Gastroesophageal sphincter (tissue), 3 donors: ENCODE results near the gene RASSF1.

ENCODE experiments used
- EP300 ChIP-seq: sonication (generic); formaldehyde crosslinking; IDR thresholded peaks from one replicate; pipeline ENCODE4 v1.6.1; 2017; ENCODE audit warnings: antibody characterized with exemption, mild to moderate bottlenecking
- POLR2A ChIP-seq, 2 donors: fragments of 450-650 bp; IDR thresholded peaks; one replicate each; pipeline ENCODE4 v1.6.1; 2017; ENCODE audit warnings: antibody characterized with exemption in 2 of 2, mild to moderate bottlenecking in 2 of 2, moderate library complexity in 1 of 2
- POLR2AphosphoS5 ChIP-seq: sonication (generic); formaldehyde crosslinking; IDR thresholded peaks from one replicate; pipeline ENCODE4 v1.6.1; 2017; ENCODE audit warnings: antibody characterized with exemption
- TF ChIP-seq, protein P1 (sequence below), 4 experiments: fragments of 200-600 bp in 2 of 4; fragments of 450-650 bp in 2 of 4; sonication (generic) in 1 of 4; IDR thresholded peaks; one replicate each; pipeline ENCODE4 v1.5.1; 2017 to 2019; ENCODE audit warnings: antibody characterized with exemption in 4 of 4, mild to moderate bottlenecking in 2 of 4, moderate library complexity in 2 of 4

DNA sequence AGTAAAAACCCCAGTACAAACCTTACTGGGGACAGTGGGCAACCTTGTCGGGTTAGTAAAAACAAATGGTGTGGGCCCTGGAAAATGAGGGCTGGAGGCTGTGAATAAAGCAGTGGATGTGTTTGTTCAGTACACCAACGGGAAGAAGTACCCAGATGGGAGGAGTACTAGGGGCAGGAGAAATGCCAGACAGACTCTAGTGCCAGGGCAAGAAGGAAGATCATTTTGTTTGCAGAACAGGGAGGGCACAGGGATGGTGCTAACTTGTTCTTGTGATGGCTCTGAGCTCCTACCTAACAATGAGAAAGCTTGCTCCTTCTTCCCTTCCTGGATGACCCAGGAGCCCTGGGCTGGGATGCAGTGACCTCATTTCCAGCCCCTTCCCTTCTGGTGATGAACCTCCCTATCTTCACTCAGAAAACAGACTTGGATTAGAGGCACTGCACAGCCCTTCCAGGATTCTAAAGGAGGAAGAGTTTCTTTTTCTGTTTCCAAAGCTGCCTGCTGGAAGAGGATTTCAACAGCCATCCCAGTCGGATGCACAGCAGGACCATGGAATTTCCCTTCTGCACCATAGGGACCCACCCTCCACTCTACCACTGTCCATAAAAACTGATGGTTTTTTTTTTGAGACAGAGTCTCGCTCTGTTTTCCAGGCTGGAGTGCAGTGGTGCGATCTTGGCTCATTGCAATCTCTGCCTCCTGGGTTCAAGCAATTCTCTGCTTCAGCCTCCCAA lies 6.1 kb downstream of the RASSF1 start:
- TF ChIP-seq POLR2A (IDR thresholded peaks at IDR 0.05) (no peak), POLR2AphosphoS5 (no peak), EP300 (no peak)
- TF ChIP-seq, protein P1, sequence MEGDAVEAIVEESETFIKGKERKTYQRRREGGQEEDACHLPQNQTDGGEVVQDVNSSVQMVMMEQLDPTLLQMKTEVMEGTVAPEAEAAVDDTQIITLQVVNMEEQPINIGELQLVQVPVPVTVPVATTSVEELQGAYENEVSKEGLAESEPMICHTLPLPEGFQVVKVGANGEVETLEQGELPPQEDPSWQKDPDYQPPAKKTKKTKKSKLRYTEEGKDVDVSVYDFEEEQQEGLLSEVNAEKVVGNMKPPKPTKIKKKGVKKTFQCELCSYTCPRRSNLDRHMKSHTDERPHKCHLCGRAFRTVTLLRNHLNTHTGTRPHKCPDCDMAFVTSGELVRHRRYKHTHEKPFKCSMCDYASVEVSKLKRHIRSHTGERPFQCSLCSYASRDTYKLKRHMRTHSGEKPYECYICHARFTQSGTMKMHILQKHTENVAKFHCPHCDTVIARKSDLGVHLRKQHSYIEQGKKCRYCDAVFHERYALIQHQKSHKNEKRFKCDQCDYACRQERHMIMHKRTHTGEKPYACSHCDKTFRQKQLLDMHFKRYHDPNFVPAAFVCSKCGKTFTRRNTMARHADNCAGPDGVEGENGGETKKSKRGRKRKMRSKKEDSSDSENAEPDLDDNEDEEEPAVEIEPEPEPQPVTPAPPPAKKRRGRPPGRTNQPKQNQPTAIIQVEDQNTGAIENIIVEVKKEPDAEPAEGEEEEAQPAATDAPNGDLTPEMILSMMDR (IDR thresholded peaks at IDR 0.05), result no peak
